ENCODE measurements around the gene DAPK1. TPM values are rescaled to one million over a fixed set of nuclear protein-coding genes. Genes with fewer than 3 reads are reported as not detected.

Gene DAPK1
- total RNA-seq: 168 TPM
- long read RNA-seq, full-length matches to known transcripts: 17 of 137 reads
- long read RNA-seq, partial matches to known transcripts: 102 of 137 reads
- long read RNA-seq, other reads (novel, unspliced or antisense): 18 of 137 reads

DNA sequence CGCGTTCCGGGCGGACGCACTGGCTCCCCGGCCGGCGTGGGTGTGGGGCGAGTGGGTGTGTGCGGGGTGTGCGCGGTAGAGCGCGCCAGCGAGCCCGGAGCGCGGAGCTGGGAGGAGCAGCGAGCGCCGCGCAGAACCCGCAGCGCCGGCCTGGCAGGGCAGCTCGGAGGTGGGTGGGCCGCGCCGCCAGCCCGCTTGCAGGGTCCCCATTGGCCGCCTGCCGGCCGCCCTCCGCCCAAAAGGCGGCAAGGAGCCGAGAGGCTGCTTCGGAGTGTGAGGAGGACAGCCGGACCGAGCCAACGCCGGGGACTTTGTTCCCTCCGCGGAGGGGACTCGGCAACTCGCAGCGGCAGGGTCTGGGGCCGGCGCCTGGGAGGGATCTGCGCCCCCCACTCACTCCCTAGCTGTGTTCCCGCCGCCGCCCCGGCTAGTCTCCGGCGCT lies at the start of gene DAPK1:
TSS of gene DAPK1 (plus strand) at position 264 of the 442 bp plus-strand sequence. CDS start 1,211 bp downstream, outside the sequence.
- Histone ChIP-seq H3K36me3 (no peaks in the 10 kb centered on the region), H3K27me3 (no peaks in the 10 kb centered on the region), H3K4me3 (peak within 1 kb of the TSS; percentile 80), H3K9me3 (no peaks in the 10 kb centered on the region), H3K4me1 (peaks cover 28% of the 10 kb centered on the region), H3K27ac (peak within 1 kb of the TSS; percentile 94)
- TF ChIP-seq, protein P1, sequence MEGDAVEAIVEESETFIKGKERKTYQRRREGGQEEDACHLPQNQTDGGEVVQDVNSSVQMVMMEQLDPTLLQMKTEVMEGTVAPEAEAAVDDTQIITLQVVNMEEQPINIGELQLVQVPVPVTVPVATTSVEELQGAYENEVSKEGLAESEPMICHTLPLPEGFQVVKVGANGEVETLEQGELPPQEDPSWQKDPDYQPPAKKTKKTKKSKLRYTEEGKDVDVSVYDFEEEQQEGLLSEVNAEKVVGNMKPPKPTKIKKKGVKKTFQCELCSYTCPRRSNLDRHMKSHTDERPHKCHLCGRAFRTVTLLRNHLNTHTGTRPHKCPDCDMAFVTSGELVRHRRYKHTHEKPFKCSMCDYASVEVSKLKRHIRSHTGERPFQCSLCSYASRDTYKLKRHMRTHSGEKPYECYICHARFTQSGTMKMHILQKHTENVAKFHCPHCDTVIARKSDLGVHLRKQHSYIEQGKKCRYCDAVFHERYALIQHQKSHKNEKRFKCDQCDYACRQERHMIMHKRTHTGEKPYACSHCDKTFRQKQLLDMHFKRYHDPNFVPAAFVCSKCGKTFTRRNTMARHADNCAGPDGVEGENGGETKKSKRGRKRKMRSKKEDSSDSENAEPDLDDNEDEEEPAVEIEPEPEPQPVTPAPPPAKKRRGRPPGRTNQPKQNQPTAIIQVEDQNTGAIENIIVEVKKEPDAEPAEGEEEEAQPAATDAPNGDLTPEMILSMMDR (IDR thresholded peaks at IDR 0.05): peak; percentile 41
- intact Hi-C loops (cut with DNase I): loop anchor here (10.0 kb wide), 1 partner anchor 147 kb away; no protein-coding TSS in a partner anchor
- DNase-seq: peak; percentile 92
- peak; percentile 87 for ATAC-seq

DNA sequence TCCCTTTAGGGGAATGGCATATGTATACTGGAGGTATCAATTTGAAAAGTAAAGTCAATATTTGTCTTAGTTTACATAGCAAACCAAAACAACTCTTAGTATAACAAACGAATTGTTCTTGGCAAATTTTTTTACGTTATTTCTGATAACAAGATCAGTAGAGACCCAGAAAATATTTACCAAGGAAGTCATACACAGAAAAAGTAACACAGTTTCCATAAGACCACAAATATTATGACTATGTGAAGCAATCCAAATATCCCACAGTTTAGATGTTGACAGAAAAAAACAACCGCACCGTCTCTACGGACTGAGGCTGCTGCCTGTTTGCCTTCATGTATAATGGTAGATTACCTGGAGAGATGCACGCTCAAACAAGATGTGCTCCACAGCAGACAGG lies 46.5 kb upstream of the DAPK1 start:
- TF ChIP-seq, protein P1 (IDR thresholded peaks at IDR 0.05): no peak
- Histone ChIP-seq H3K4me3 (no peak overlapping the region), H3K4me1 (no peaks in the 10 kb centered on the region), H3K36me3 (no peaks in the 10 kb centered on the region), H3K9me3 (no peaks in the 10 kb centered on the region), H3K27ac (no peak overlapping the region), H3K27me3 (no peaks in the 10 kb centered on the region)
- intact Hi-C loops (cut with DNase I): no loop called here
- no peak for ATAC-seq
- no peak for DNase-seq

DNA sequence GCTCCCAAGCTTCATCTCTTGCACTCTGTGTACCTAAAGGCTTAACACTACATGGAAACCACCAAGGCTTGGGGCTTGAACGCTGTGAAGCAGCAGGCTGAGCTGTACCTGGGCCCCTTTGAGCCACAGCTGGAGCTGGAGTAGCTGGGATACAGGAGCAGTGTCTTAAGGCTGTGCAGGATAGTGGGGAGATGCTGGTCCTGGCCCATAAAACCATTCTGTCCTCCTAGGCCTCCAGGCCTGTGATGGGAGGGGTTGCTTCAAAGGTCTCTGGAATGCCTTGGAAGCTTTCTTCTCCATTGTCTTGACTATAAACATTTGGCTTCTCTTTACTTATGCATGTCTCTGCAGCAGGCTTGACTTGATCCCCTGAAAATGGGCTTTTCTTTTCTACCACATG lies 42.3 kb upstream of the DAPK1 start:
- no peaks in the 10 kb centered on the region for H3K9me3 ChIP-seq
- no peaks in the 10 kb centered on the region for H3K36me3 ChIP-seq
- H3K4me3 ChIP-seq: no peak overlapping the region
- no peaks in the 10 kb centered on the region for H3K4me1 ChIP-seq
- DNase-seq: no peak
- intact Hi-C loops (cut with DNase I): no loop called here
- no peak overlapping the region for H3K27ac ChIP-seq
- ATAC-seq: no peak
- no peaks in the 10 kb centered on the region for H3K27me3 ChIP-seq
- TF ChIP-seq, protein P1 (IDR thresholded peaks at IDR 0.05): no peak

DNA sequence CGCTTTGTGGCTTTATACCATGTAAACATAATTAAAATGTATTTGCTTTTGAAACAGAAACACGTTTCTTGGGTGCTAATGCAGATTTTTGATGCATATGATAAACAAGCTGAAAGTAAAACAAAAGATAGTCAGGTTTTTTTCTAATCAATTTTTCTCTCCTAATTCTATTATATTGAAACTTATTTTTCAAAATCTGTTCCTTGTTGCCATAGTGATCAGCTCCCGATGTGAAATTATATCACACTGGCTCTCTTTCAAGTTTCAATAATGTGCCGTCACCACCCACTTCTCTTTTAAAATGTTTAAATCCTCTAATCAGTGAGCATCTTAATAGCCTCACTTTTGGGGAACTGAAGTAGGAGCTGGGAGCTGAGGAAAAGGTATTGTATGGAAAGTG lies 36.4 kb upstream of the DAPK1 start:
- DNase-seq: no peak
- H3K27me3 ChIP-seq: no peaks in the 10 kb centered on the region
- H3K4me1 ChIP-seq: peaks cover 12% of the 10 kb centered on the region
- H3K9me3 ChIP-seq: no peaks in the 10 kb centered on the region
- no peaks in the 10 kb centered on the region for H3K36me3 ChIP-seq
- H3K27ac ChIP-seq: no peak overlapping the region
- intact Hi-C loops (cut with DNase I): no loop called here
- no peak overlapping the region for H3K4me3 ChIP-seq
- TF ChIP-seq, protein P1 (IDR thresholded peaks at IDR 0.05): no peak
- ATAC-seq: no peak

DNA sequence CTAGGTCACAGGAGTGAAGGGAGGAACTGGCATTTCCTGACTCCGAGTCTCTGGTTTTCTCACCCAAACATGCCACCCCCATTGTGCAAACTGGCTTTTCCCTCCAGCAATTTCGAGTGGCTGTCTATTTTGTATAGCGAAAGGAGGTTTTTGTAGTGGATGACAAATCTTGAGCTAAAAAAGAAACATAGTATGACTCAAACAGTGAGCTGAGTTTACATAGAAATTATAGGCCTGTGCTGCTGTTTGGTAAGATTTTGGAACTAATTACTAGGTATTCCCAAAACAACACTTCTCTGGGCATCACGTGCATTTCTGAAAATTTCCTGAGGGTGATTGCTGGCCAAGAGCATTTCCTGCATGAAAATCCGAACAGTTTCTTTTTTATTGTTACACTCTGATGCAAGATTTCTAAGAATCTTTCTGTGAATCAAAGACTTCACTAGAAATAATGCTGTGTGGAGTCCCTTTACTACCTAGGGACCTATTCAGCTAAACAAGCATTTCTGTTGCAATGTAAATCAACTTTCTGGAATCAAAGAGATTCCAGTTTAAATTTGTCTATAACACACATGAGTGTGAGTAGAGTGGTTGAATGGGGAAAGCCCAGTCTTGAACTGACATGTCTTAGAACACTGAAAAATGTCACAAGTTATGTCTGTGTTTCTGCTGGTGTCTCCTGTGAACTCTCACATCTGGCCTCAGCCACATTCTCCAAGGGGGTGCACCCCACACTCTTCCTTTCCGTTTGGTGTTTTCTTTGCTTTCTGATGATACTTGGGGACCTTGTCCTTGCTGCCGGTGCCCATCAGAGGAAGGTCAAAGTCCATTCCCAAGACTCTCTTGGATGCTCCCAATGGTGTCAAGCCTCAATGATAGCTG lies 33.3 kb upstream of the DAPK1 start:
- TF ChIP-seq, protein P1 (IDR thresholded peaks at IDR 0.05): no peak
- peak; percentile 41 for ATAC-seq
- peak overlapping the region; percentile 51 for H3K27ac ChIP-seq

More for the DNA sequence above, 33.3 kb upstream of the DAPK1 start:
- DNase-seq: no peak
- Histone ChIP-seq H3K4me3 (no peak overlapping the region), H3K4me1 (peaks cover 12% of the 10 kb centered on the region), H3K9me3 (no peaks in the 10 kb centered on the region), H3K27me3 (no peaks in the 10 kb centered on the region), H3K36me3 (no peaks in the 10 kb centered on the region)
- intact Hi-C loops (cut with DNase I): no loop called here

All from upper lobe of right lung (tissue), 1 donor.